ENCODE measurements around the gene OXLD1. TPM values are rescaled to one million over a fixed set of nuclear protein-coding genes. Genes with fewer than 3 reads are reported as not detected.

OXLD1 gene
- total RNA-seq, 2 donors from 2014 or later, result 49.1 to 58.8 TPM

DNA sequence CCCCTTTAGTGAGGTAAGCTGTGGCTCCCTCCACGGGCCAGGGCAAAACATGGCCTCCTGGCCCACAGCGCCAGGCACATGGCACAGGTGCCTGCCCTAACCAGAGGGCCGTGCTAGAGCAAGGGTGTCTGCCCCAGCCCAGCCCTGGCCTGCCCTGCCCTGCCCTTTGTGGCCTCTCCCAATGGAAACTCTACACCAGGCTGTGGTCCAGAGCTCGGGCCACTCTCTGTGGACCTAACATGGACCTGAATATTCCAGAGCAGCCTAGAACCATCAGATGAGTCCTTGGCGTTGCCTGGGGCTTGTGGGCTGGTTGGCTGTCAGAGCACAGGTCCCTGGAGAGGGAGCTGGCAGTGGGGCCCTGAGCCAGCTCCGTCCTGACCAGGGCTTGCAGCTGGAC is 28.8 kb upstream of the OXLD1 start:
- Mint-ChIP-seq H3K27me3 (ENCODE audit: low read depth) (no peaks in the 10 kb centered on the region), H3K4me3 (no peak overlapping the region), H3K4me1 (ENCODE audit: low read depth) (peaks cover 3% of the 10 kb centered on the region), H3K9me3 (no peaks in the 10 kb centered on the region), H3K36me3 (ENCODE audit: insufficient read depth in 2 of 2) (peaks cover 4 to 14% of the 10 kb centered on the region in 2 donors), H3K27ac (no peak overlapping the region)
- DNase-seq (no peak), ATAC-seq (replicated peaks in 1 of 2) (no peak)

DNA sequence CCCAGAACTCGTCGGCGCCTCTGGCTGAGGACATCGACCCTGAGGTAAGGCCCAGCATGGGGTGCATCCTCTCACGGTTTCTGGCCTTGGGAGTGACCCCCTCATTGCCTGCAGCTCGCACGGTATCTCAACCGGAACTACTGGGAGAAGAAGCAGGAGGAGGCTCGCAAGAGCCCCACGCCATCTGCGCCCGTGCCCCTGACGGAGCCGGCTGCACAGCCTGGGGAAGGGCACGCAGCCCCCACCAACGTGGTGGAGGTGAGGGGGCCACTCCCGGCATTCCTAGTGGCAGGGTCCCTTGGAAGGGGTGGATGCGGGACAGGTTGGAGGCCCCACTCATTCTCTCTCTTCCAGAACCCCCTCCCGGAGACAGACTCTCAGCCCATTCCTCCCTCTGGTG is 28.4 kb upstream of the OXLD1 start:
- H3K27me3 Mint-ChIP-seq (ENCODE audit: low read depth), result no peaks in the 10 kb centered on the region
- H3K36me3 Mint-ChIP-seq (ENCODE audit: insufficient read depth in 2 of 2), result peaks cover 4 to 14% of the 10 kb centered on the region in 2 donors
- H3K4me3 Mint-ChIP-seq, result no peak overlapping the region
- no peak for DNase-seq
- no peak for ATAC-seq (replicated peaks in 1 of 2)
- H3K27ac Mint-ChIP-seq, result no peak overlapping the region
- H3K9me3 Mint-ChIP-seq, result no peaks in the 10 kb centered on the region
- peaks cover 3% of the 10 kb centered on the region for H3K4me1 Mint-ChIP-seq (ENCODE audit: low read depth)

DNA sequence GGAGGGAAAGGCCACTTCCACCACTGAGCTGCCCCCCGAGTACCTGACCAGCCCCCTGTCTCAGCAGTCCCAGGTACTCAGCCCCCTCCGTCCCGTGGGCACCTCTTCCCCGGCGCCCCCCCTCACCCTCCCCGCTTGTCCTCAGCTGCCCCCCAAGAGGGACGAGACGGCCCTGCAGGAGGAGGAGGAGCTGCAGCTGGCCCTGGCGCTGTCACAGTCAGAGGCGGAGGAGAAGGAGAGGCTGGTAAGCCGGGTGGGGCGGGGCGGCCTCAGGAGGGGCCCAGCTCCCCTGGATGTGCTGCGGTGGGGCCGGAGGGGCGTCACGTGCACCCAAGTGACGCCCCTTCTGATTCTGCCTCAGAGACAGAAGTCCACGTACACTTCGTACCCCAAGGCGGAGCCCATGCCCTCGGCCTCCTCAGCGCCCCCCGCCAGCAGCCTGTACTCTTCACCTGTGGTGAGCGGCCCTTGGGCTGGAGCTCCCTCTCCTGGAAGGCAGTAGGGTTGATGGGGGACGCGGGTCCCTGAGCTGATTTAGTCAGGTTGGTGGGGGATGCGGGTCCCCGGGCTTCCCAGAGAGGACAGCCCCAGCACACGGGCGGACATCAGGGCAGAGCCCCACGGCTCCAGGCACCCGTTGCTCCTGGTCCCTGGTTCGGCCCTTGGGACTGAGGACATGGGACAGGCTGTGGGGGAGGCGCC is 27.3 kb upstream of the OXLD1 start:
- ATAC-seq (replicated peaks in 1 of 2) (no peak), DNase-seq (no peak)
- no peak overlapping the region for H3K4me3 Mint-ChIP-seq
- peaks cover 4 to 14% of the 10 kb centered on the region in 2 donors for H3K36me3 Mint-ChIP-seq (ENCODE audit: insufficient read depth in 2 of 2)
- no peak overlapping the region for H3K27ac Mint-ChIP-seq
- no peaks in the 10 kb centered on the region for H3K9me3 Mint-ChIP-seq
- H3K27me3 Mint-ChIP-seq (ENCODE audit: low read depth), result no peaks in the 10 kb centered on the region
- H3K4me1 Mint-ChIP-seq (ENCODE audit: low read depth), result peaks cover 3% of the 10 kb centered on the region

DNA sequence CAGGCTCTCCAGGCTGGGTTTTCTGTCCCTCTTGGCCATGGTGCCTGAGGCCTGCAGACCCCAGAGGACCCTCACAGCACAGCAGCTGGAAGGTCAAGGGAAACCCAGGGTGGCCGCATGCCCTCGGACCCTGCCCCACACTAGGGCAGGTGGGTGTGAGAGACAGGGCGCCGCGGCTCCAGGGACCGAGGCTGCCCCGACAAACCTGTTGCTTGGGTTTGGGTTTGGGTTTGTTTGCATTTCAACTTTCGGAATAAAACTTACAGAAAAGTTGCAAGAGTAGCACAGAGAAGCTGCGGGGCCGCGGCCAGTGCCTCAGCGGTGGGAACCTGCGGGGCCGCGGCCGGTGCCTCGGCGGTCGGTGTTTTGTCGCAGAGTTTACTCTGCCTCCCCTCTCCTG is 25.2 kb upstream of the OXLD1 start:
- H3K27ac Mint-ChIP-seq, result no peak overlapping the region
- H3K4me1 Mint-ChIP-seq (ENCODE audit: low read depth), result peaks cover 5% of the 10 kb centered on the region
- no peak overlapping the region for H3K4me3 Mint-ChIP-seq
- H3K36me3 Mint-ChIP-seq (ENCODE audit: insufficient read depth in 2 of 2), result peaks cover 2 to 8% of the 10 kb centered on the region in 2 donors
- no peak for DNase-seq
- no peak for ATAC-seq (replicated peaks in 1 of 2)
- no peaks in the 10 kb centered on the region for H3K9me3 Mint-ChIP-seq
- no peaks in the 10 kb centered on the region for H3K27me3 Mint-ChIP-seq (ENCODE audit: low read depth)

DNA sequence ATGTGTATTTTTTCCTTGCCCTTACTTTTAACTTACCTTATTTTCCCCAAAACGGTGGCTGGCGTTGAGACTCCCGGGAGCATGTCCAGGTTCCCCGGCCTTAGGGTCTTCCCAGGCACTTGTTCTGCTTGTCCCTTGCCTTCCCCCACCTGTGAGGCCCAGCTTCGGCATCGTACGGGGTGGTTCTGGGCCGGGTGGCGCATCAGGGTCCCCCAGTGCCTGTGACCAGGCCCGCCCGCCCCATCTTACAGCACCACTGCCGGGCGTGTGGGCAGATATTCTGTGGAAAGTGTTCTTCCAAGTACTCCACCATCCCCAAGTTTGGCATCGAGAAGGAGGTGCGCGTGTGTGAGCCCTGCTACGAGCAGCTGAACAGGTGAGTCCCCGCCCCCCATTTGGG is 24.8 kb upstream of the OXLD1 start:
- Mint-ChIP-seq H3K36me3 (ENCODE audit: insufficient read depth in 2 of 2) (peaks cover 2 to 11% of the 10 kb centered on the region in 2 donors), H3K9me3 (no peaks in the 10 kb centered on the region), H3K27me3 (ENCODE audit: low read depth) (no peaks in the 10 kb centered on the region), H3K4me1 (ENCODE audit: low read depth) (peaks cover 7% of the 10 kb centered on the region), H3K4me3 (no peak overlapping the region), H3K27ac (no peak overlapping the region)
- DNase-seq (no peak), ATAC-seq (replicated peaks in 1 of 2) (no peak)

DNA sequence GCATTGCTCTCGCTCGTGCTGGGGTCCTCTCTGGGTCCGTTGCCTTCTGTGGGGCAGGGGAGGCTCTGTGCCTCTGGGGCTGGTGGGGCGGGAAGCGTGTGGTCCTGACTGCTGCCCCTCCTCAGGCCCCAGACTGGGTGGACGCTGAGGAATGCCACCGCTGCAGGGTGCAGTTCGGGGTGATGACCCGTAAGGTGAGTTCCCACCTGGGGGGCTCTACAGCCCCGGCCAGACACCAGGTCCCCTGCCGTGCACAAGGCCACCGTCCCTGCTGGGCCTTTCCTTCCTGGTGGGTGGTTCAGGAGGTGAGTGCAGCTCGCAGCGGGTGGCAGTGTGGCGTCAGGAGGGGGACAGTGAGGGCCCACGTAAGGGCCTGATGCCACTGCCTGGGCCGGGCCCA is 24.1 kb upstream of the OXLD1 start:
- H3K27ac Mint-ChIP-seq, result no peak overlapping the region

DNA sequence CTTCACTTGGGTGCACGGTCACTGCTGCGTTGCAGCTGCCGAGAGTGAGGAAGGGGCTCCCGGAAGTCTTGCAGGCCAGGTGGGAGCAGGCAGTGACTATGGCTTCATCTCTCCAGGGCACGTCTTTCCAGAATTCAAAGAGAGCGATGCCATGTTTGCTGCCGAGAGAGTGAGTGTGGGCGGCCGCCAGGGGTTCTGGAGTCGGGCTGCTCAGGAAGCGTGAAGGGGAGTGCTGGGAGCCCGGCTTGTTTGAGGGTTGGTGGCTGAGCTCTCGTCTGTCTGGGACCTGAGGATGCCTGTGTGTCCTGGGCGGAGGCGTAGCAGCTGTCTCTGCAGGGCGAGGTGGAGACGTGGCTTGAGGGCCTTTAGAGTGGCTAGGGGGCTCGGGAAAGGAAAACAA is 23.7 kb upstream of the OXLD1 start:
- H3K9me3 Mint-ChIP-seq, result no peaks in the 10 kb centered on the region
- DNase-seq, result no peak
- no peak for ATAC-seq (replicated peaks in 1 of 2)
- no peak overlapping the region for H3K27ac Mint-ChIP-seq
- no peaks in the 10 kb centered on the region for H3K27me3 Mint-ChIP-seq (ENCODE audit: low read depth)
- H3K4me3 Mint-ChIP-seq, result no peak overlapping the region
- H3K4me1 Mint-ChIP-seq (ENCODE audit: low read depth), result peaks cover 14% of the 10 kb centered on the region
- H3K36me3 Mint-ChIP-seq (ENCODE audit: insufficient read depth in 2 of 2), result peaks cover 2 to 14% of the 10 kb centered on the region in 2 donors

More for the DNA sequence above, 24.1 kb upstream of the OXLD1 start:
- H3K27me3 Mint-ChIP-seq (ENCODE audit: low read depth), result no peaks in the 10 kb centered on the region
- no peak for DNase-seq
- peaks cover 9% of the 10 kb centered on the region for H3K4me1 Mint-ChIP-seq (ENCODE audit: low read depth)
- H3K4me3 Mint-ChIP-seq, result no peak overlapping the region
- H3K36me3 Mint-ChIP-seq (ENCODE audit: insufficient read depth in 2 of 2), result peaks cover 2 to 12% of the 10 kb centered on the region in 2 donors
- no peaks in the 10 kb centered on the region for H3K9me3 Mint-ChIP-seq
- ATAC-seq (replicated peaks in 1 of 2), result no peak

DNA sequence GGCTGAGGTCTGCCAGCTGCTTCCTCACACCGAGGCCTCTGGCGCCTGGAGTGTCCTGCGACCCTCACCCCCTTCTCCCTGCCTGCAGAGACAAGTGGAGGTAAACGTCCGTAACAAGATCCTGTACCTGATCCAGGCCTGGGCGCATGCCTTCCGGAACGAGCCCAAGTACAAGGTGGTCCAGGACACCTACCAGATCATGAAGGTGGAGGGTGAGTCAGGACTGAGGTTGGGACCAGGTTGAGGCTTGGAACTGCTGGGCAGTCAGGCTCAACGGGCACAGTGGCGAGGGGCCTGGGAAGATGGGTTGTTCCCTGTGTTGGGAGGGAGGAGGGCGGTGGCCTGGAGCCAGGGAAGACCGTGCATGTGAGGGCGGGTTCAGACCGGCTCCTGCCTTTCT is 22.2 kb upstream of the OXLD1 start:
- Mint-ChIP-seq H3K4me1 (ENCODE audit: low read depth) (peaks cover 23% of the 10 kb centered on the region), H3K4me3 (no peak overlapping the region), H3K36me3 (ENCODE audit: insufficient read depth in 2 of 2) (peaks cover 2 to 14% of the 10 kb centered on the region in 2 donors), H3K9me3 (no peaks in the 10 kb centered on the region), H3K27ac (no peak overlapping the region), H3K27me3 (ENCODE audit: low read depth) (no peaks in the 10 kb centered on the region)
- no peak for ATAC-seq (replicated peaks in 1 of 2)
- DNase-seq, result no peak

DNA sequence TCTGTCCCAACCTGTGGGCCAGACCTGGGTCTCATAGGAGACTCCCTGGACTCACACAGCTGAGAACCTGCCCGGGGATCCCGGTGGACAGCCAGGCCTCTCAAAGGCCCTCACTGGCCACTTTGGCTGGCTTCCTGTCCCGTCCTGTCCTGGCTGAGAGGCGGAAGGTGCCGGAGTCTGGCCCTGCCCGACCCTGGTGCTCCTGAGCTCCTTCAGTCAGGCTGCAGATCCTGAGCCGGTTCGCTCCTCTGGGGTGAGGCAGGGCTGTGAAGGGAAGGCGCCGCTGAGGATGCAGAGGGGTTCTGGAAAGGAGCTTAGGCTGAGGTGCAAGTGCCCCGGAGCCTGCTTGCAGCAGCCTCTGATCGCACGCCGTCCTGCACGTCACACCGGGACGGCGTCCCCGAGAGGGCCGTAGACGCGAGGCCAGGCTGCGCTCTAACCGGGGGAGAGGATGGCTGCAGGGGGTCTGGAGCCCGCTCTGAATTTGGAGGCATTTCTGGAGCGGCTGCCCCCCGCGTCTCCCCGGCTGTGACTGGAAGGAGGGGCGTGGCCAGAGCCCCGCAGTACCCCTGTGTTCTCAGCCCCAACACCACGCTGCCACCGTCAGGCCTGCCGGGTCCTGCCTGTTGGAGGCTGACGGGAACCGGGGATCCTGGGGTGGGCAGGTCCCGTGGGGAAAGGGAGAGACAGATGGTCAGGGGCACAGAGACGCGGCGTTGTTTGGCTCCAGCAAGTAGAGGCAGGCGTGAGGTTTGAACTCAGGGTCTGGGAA is 21.6 kb upstream of the OXLD1 start:
- H3K36me3 Mint-ChIP-seq (ENCODE audit: insufficient read depth in 2 of 2), result peaks cover 2 to 14% of the 10 kb centered on the region in 2 donors
- no peak for ATAC-seq (replicated peaks in 1 of 2)
- no peaks in the 10 kb centered on the region for H3K9me3 Mint-ChIP-seq
- no peak for DNase-seq
- no peaks in the 10 kb centered on the region for H3K27me3 Mint-ChIP-seq (ENCODE audit: low read depth)
- no peak overlapping the region for H3K4me3 Mint-ChIP-seq
- H3K27ac Mint-ChIP-seq, result no peak overlapping the region
- peaks cover 23% of the 10 kb centered on the region for H3K4me1 Mint-ChIP-seq (ENCODE audit: low read depth)

DNA sequence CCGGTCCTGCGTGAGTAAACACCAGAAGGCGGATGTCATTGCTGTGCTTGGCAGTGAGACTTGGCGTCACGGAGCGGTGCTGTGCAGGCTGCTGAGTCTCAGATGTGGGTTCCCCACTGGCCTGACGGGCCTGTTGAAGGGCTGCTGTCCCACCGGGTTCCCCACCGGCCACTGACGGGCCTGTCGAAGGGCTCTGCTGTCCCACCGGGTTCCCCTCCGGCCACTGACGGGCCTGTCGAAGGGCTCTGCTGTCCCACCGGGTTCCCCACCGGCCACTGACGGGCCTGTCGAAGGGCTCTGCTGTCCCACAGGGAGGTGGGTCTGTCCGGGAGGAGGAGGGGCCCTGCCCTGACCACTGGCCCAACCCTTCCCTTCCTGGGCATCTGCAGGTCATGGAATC is 20.2 kb upstream of the OXLD1 start:
- Mint-ChIP-seq H3K4me1 (ENCODE audit: low read depth) (peaks cover 33% of the 10 kb centered on the region), H3K27ac (no peak overlapping the region), H3K9me3 (no peaks in the 10 kb centered on the region), H3K27me3 (ENCODE audit: low read depth) (no peaks in the 10 kb centered on the region), H3K4me3 (no peak overlapping the region), H3K36me3 (ENCODE audit: insufficient read depth in 2 of 2) (peaks cover 4 to 14% of the 10 kb centered on the region in 2 donors)
- ATAC-seq (replicated peaks in 1 of 2) (no peak), DNase-seq (no peak)

DNA sequence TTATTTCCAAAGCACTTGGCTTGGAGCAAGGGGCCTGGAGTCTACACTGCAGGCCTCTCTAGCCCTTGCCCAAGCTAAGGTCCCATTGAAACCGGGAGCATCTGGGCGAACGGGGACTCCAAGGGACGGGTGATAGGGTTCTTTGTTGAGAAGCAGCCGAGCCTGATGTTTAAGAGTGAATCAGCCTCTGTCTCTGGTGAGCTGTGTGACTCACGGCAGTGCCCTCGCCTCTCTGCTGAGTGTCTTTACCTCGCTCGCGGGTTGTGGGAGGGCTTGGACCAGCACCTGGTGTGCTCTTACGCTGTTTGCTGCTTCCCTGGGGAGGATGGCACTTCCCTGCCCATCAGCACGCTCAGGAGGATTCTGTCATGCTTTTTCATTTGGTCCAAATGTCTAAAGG is 18.7 kb upstream of the OXLD1 start:
- H3K4me3 Mint-ChIP-seq, result peak overlapping the region; percentile 87 to 95
- H3K27ac Mint-ChIP-seq, result peak overlapping the region; percentile 88
- H3K36me3 Mint-ChIP-seq (ENCODE audit: insufficient read depth in 2 of 2), result peaks cover 4 to 14% of the 10 kb centered on the region in 2 donors
- no peaks in the 10 kb centered on the region for H3K27me3 Mint-ChIP-seq (ENCODE audit: low read depth)
- H3K4me1 Mint-ChIP-seq (ENCODE audit: low read depth), result peaks cover 35% of the 10 kb centered on the region
- DNase-seq (peak; percentile 35 to 66), ATAC-seq (replicated peaks in 1 of 2) (peak; percentile 12 to 14)
- no peaks in the 10 kb centered on the region for H3K9me3 Mint-ChIP-seq

DNA sequence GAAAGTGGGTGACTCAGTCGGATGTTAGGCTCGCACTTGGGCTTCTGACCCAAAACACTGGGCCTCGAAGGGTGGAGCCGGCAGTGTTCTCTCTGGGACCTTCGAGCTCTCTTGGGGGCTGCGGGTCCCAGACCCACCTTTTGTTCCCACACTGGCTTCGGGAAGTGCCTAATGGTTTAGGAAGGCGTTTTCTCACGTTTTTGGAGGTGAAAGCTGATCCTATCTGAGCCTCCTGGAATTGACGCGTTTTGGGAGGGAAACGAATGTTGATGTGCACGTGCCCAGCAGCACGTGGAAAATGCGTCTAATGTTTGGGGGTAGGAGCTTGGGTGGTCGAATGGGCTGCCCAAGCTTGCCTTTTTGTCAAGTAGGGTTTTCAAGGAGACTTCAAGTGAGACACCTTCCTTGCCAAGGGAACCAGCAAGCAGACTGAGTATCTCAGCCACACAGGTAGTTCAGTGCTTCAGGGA is 18.1 kb upstream of the OXLD1 start:
- peaks cover 35% of the 10 kb centered on the region for H3K4me1 Mint-ChIP-seq (ENCODE audit: low read depth)
- peak in 1 of 2 donors; percentile 58 for DNase-seq
- no peaks in the 10 kb centered on the region for H3K27me3 Mint-ChIP-seq (ENCODE audit: low read depth)
- peak in 1 of 2 donors; percentile 39 for ATAC-seq (replicated peaks in 1 of 2)
- H3K27ac Mint-ChIP-seq, result peak overlapping the region; percentile 88
- peaks cover 6 to 14% of the 10 kb centered on the region in 2 donors for H3K36me3 Mint-ChIP-seq (ENCODE audit: insufficient read depth in 2 of 2)
- H3K4me3 Mint-ChIP-seq, result peak overlapping the region; percentile 87 to 95
- no peaks in the 10 kb centered on the region for H3K9me3 Mint-ChIP-seq

DNA sequence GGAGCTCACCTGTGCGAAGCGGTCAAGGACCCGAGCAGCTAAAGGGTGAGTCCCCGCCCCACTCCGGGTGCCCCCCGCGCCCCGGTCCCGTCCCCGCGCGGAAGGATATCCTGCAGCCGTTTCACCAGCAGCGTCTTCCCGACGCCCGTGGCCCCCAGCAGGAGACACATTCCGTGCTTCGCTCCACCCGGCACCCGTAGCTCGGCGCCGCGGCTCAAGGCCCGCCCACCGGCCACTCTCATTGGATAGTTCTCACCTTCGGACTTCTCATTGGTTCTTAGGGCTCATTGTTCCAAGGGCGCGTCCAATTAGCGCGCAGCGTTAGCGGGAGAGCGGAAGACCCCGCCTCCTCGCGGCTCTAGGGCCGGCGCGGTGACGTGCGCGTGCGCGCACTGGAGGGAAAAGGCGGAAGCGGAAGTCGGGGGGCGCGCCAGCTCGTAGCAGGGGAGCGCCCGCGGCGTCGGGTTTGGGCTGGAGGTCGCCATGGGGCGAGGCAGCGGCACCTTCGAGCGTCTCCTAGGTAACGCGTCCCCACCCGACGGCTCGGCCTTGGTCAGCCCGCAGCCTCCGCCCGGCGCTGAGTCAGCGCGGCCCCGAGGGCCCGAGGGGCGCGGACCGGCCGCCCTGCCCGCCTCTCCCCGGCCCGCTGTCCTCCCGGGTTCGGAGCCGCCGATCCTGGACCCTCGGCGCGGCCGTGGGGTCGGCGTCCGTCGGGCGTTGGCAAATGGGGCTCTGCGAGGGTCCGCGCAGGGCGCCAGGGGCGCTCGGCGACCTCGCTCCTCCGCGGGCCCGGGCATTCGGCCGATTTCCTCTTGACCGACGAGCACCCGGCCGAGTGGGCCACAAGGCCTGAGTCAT is 17.4 kb upstream of the OXLD1 start, which contains the start of the genes ARL16 and HGS:
ARL16 (minus strand) TSS at position 214 of the 858 bp plus-strand sequence; CDS start at position 170, 44 bp downstream.
HGS (plus strand) TSS at position 428 of the 858 bp plus-strand sequence; CDS start at position 484, 56 bp downstream.
- peak; percentile 94 to 96 for ATAC-seq (replicated peaks in 1 of 2)
- peak; percentile 98 for DNase-seq
- H3K9me3 Mint-ChIP-seq, result no peaks in the 10 kb centered on the region
- H3K27me3 Mint-ChIP-seq (ENCODE audit: low read depth), result no peaks in the 10 kb centered on the region
- H3K27ac Mint-ChIP-seq, result peak within 1 kb of the TSS; percentile 88
- H3K36me3 Mint-ChIP-seq (ENCODE audit: insufficient read depth in 2 of 2), result peaks cover 6 to 9% of the 10 kb centered on the region in 2 donors
- H3K4me3 Mint-ChIP-seq, result peak within 1 kb of the TSS; percentile 87 to 95
- peaks cover 35% of the 10 kb centered on the region for H3K4me1 Mint-ChIP-seq (ENCODE audit: low read depth)

All from activated T-cell treated with anti-CD3 and anti-CD28 coated beads, Interleukin-2, amount 50 U/mL, for 72 hours (primary cell).